AG09309 (cell line): ENCODE results near the gene MED17.
A peak's percentile ranks its signal among the peaks of the same experiment; 100 is the strongest.

Experiments
- DNase-seq: peaks from one replicate; pipeline ENCODE4 v3.0.0-alpha.2; 2010; ENCODE audit warnings: low read depth
- H3K4me3 ChIP-seq: 2 replicates; pipeline ENCODE4 v1.5.1; 2011; ENCODE audit warnings: mild to moderate bottlenecking, low read depth, low read length, moderate library complexity; ENCODE audit not compliant: control insufficient read depth
- CTCF ChIP-seq: IDR thresholded peaks from 2 replicates; pipeline ENCODE4 v1.5.1; 2011; ENCODE audit warnings: mild to moderate bottlenecking, low read depth, low read length, inconsistent platforms; ENCODE audit not compliant: insufficient read depth, control insufficient read depth; ENCODE audit errors: missing control alignments

MED17 gene

GRCh38 chr11:93845181-93846092, 61.4 kb downstream of the MED17 start:
- H3K4me3 ChIP-seq: no peak overlapping the region
- DNase-seq: no peak
- TF ChIP-seq CTCF: no peak

GRCh38 chr11:93846411-93846810, 62.3 kb downstream of the MED17 start:
- no peak overlapping the region for H3K4me3 ChIP-seq
- no peak for DNase-seq
- no peak for TF ChIP-seq CTCF

GRCh38 chr11:93849201-93849600, 65.1 kb downstream of the MED17 start:
- TF ChIP-seq CTCF: no peak
- no peak overlapping the region for H3K4me3 ChIP-seq
- DNase-seq: no peak

- no peak for DNase-seq
- TF ChIP-seq CTCF: no peak
- H3K4me3 ChIP-seq: peak overlapping the region; percentile 34
Observed at GRCh38 chr11:93849751-93850593, 65.9 kb downstream of the MED17 start.

- peak within 1 kb of the TSS; percentile 34 for H3K4me3 ChIP-seq
- no peak for TF ChIP-seq CTCF
- DNase-seq: no peak
Observed at GRCh38 chr11:93850594-93851018, 66.5 kb downstream of the MED17 start, which contains the start of gene VSTM5. TSS of gene VSTM5 (minus strand) at chr11:93850618. CDS start at chr11:93850502, 116 bp downstream.

GRCh38 chr11:93852242-93852641, 68.2 kb downstream of the MED17 start:
- no peak for TF ChIP-seq CTCF
- H3K4me3 ChIP-seq: no peak overlapping the region
- no peak for DNase-seq
